Activated CD4-positive, alpha-beta T cell treated with anti-CD3 and anti-CD28 coated beads for 1 hour (primary cell): ENCODE measurements around the gene BTD.

ENCODE experiments used
- DNase-seq: peaks from one replicate; pipeline ENCODE4 v3.0.0-alpha.2; 2020

BTD gene

DNA sequence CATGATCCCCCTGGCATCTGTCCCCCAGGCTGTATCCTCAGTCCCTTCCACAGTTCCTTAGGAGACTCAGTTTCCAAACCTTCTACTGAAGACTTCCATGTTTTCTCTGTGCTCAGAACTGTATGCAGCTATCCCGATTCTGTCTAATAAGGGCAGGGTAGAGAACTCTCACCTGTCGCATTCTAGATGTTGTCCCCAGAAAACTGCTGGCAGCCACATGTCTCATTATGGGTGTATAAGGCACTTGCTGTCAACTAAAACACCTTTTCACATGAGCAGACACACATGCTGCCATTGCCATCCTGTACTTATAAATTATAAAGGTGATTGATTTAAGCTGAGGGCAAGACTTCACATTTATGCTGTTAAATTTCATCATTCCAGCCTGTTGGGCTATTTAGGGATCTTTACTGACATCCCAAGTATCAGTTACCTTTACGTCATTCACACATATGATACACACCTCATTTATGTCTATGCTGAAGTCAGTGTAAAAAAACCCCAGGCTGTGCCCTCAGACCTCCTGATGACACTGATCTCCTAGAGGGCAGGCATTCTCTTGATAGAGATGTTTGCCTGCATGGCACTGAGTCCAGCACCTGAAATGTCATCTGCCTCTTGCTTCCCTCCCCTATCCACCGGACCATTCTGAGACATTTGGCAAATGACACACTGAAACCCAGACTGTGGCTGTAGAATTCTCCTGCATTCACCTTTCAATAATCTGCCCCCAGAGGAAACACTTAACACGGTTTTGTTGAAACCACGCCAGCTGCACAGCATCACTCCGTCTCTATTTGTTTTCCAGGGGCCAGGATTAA, 35.8 kb downstream of the BTD start:
- no peak for DNase-seq

DNA sequence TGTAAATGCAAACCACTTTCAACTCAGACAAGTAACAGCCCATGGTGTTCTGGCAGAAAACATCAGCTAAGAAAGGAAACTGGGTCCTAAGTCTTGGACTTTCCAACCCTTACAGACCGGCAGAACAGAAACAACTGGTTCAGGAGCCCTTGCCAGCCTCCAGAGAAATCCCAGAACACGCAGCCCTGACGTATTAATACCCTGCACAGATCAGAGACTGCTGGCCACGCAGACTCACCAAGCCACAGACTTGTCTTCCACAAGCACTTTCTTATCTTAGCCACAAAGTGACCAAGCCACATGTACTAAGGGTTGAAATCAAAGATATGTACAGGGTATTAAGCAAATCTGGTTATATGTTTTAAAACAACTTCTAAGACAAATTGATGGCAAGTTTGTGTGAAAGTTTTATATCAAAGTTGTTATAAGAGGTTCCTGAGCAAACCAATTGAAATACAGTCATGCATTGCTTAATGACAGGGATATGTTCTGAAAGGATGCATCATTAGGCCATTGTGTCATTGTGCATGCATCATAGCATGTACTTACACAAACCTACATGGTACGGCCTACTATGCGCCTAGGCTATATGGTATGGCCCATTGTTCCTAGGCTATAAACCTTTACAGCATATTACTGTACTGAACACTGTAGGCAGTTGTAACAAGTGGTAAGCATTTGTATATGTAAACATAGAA, 36.8 kb downstream of the BTD start:
- DNase-seq = no peak

GRCh38 chr3:15638891-15639262, 37.3 kb downstream of the BTD start:
- DNase-seq = no peak

DNA sequence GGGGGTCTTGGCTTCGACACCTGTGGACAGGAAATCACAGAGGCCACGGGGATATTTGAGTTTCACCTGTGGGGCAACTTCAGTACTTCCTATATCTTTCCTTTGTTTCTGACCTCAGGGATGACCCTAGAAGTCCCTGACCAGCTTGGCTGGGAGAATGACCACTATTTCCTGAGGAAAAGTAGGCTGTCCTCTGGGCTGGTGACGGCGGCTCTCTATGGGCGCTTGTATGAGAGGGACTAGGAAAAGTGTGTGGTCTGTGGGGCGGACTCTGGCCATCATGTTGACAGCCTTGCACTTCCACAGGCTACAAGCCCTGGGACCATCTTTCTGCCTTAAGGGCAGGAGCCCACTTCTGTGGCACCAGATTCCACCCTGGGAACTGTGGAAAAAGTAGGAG, 43.7 kb downstream of the BTD start:
- DNase-seq = no peak

- no peak for DNase-seq
These were observed 44.4 kb downstream of the BTD start for GRCh38 chr3:15645740-15646501.

DNA sequence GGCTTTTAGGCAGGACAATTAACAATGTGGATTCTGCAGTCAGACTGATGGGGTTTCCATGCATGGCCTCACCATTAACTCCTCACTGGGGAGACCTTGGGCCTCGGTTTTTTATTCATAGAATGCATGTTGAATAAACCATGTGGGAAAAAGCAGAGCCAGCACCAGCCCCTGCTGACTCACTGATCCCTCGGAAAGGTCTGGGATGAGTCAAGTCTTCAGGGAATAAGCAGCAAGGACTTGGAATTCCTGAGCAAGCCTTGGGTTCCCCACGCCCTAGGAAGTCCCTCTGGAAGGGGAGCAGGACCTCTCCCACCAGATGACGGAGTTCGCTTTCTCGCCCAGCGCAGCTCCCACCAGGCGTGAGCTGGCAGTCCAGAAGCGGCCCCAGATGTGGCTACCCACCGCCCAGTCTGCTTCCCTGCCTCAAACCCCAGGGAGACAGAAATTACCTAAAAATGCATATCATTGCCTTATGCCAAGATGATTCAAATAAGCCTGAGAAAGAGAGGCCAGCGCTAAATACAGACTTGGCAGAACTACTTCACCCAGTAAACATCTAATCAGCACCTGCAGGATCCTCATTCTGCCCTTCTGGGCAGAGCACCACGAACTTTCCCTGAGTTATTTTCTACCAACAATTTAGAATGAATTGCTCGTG, 45.4 kb downstream of the BTD start:
- no peak for DNase-seq

DNA sequence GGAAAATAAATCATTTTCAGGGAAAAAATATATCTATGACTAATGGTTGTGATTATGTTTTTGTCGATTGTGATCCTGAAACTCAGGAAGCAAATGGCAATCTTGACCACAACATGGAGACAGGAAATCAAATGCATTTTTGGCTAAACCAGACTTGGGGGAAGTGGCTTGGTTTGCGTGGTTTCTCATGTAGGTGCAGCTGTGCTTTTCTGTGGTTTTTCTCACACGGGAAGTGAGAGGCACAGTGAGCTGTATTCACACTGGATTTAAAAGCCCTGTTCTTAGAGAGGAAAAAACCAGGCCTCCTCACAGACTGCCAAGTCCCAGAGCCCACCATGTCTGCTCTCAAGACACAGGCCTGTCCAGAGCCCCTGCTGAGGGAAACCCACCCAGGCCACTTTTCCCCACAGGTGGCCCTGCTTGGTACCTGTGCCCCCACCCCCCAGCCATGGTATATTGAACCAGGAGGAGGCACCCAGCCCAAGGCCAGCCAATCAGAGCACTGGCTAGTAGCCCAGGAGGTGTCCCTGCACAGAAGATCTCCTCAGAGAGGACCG, 46.1 kb downstream of the BTD start:
- DNase-seq = no peak

DNA sequence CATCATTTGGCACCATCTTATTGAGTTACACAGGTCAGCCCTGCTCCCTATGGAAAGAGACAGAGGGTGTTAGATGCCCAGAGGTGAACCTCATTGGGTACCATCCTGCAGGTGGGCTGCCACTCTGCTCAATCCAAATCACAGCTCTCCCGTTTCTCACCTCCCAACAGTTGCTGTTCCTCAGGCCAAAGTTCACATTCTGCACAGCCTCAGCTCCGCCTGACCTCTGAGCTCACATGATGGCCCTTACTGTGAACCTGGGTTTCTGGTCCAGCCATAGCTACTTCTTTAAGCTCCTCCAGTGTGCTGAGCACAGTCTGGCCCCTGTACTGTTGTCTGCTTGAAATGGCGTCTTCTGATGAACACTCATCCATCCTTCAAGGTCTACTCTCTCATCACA, 47.8 kb downstream of the BTD start:
- DNase-seq = no peak

GRCh38 chr3:15649858-15650257, 48.3 kb downstream of the BTD start:
- no peak for DNase-seq

DNA sequence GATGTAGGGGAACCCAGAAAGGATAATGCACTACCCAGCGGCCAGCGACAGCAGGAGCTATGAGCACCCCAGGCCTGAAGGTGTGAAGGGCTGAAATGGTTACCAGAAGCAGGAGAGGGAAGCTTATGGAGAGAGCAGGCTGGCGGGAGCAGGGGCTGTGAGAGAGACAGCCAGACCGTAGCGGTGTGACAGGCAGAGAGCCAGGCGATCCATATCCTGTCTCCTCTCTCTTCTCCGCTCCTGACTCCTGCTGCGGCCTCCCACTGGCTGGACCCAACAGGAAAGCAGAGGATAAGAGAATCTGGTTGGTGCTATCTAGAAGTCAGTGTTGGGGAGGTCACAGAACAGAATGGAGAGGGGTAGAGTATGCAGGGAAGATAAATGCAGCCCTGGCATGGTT, 49.9 kb downstream of the BTD start:
- DNase-seq = no peak

DNA sequence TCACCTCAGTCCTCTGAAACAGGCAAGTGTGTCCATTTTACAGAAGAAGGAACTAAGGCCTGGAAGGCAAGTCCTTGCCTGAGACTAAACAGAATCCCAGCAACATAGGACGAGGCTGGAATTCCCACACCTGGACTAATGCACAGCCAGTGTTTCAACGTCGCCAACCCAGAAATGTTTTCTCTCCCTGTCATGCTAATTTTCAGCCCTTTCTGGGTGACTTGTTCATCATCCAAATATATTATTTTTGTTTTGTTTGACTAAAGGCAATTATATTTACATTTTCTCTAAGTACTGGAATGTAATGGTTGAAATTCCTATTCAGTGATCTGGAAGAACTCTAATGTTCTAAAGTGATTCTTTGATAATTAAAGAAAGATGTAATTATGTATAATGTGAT, 51.8 kb downstream of the BTD start:
- no peak for DNase-seq

GRCh38 chr3:15654127-15654526, 52.6 kb downstream of the BTD start:
- DNase-seq = no peak

- no peak for DNase-seq
These were observed 53.3 kb downstream of the BTD start for GRCh38 chr3:15654891-15655290.

GRCh38 chr3:15656342-15656741, 54.8 kb downstream of the BTD start:
- no peak for DNase-seq

DNA sequence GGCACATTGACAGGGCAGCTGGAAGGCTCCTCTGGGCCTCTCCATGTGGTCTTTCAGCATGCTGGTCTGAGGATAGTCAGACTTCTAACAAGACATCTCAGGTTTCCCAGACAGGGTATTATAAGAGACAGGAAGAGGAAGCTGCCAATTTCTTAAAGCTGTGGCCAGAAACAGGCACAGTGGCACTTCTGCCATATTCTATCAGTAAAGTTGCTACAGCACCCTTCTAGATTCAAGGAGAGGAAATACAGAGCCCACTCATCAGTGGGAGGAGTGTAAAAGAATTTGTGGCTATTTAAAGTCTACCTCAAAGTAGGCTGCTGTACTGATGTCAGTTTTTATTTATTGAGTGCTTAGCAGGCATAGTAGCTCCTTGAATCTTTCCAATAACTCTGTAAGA, 55.5 kb downstream of the BTD start:
- DNase-seq = no peak

DNA sequence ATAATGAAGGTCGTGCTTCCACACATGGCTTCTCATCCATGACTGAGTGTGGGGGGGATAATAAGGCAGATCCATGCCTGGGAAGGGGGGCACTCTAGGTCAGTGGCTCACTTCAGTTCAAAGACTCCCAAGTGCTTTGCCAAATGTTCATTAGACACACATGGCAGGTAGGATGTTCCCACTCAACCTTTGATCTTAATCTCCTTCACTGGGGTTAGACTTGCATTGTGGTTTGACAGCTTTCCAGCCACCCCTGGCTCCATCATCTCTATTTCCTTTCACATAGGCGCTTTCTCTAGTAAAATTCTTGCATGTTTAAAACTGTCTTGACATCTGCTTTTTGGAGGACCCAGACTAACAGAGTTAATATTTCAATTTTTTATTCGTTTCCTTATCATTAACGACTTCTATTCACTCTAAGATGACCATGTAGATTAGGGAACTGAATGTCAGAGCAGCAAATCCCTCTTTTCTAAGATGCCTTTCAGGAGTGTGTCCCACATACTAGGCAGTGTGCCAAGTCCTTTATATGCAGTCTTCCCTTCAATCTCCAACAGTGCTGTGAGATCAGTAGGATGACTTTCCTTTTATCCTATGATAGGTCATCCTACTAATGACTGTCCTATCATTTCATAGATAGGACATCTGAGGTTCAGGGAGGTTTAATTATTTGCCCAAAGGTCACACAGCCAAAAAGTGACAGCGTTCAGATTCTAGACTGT, 57.9 kb downstream of the BTD start:
- no peak for DNase-seq

DNA sequence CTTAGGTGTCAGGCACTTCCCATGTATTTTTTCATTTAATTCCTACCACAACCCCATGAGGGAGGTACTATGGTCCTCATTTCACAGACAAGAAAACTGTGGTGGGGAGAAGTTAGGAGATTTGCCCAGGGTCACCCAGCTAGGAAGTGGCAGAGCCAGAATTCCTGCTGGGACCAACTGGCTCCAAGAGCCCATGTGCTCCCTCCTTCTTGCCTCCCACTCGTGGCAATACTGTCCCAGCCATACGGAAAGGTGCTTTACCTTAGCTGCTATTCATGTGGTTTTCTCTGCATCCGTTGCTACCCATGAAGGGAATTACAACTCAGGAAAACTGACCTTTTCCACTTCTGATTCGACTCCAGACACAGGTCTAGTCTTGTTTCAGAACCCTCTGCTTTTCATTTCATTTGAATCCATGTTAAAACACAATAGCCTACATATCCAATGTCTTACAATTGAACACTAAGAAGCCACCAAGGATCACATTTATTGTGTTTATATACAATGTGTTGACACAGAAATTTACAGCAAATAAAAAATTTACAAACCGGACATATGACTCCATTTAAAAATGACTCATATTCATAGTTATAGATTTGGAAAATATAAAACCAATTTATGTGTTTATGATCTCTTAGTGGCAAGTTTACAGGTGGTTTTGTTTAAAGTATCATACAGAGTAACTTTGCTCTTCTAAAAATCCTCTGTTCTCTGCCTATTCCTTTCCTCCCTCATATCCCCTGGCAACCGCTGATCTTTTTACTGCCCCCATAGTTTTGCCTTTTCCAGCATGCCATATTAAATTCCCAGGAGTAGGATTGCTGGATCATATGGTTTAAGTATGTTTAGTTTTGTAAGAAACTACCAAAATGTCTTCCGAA, 58.8 kb downstream of the BTD start:
- DNase-seq = no peak

DNA sequence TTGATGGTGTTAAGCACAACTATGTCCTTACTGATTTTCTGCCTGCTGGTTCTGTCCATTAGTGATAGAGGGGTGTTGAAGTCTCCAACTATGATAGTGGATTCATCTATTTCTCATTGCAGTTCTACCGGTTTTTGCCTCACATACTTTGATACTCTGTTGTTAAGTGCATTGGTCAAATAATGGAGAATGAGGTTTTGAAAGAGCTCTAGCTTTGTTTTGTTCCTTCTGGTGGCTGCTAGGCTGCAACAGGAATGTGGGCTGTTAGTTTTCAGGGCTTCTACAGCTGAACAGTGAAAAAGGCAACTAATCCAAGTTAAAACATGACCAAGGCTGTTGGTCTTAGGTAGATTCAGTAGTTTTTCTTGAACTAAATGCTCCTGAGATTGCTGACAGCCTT, 62.6 kb downstream of the BTD start:
- no peak for DNase-seq

- no peak for DNase-seq
These were observed 64.1 kb downstream of the BTD start for GRCh38 chr3:15665510-15666150.

- DNase-seq = no peak
These were observed 64.7 kb downstream of the BTD start for GRCh38 chr3:15666277-15666676.

DNA sequence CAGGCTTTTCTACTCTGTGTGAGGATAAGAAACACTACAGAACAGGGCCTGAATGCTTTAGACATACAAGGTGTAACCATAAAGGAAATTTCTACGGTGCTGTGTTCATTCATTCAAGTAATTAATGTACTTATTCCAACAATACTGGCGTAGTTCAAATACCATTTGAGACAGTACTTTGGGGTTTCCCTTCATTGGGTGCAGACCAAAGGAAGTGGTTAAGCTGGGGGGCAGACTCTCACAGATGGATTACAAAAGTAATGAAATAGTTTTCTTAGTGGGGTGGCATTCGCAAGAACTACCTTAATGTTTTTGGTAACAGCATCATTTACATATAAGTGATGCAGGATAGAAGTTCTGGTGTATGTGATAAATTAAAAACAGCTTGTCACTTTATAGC, 65.9 kb downstream of the BTD start:
- no peak for DNase-seq
